ENCODE data around the gene PTGER4. TPM values are rescaled to one million over a fixed set of nuclear protein-coding genes. Genes with fewer than 3 reads are reported as not detected.
"Not testable (repeated sequence)": the region's sequence is repeated elsewhere in the genome, so short reads cannot be mapped to it uniquely, and the experiment has no call there.

PTGER4 gene
- total RNA-seq (2014; rRNA removed; shearing (Covaris generic); ENCODE audit: low replicate concordance), result 3.4 and 7.5 TPM in 2 replicates

DNA sequence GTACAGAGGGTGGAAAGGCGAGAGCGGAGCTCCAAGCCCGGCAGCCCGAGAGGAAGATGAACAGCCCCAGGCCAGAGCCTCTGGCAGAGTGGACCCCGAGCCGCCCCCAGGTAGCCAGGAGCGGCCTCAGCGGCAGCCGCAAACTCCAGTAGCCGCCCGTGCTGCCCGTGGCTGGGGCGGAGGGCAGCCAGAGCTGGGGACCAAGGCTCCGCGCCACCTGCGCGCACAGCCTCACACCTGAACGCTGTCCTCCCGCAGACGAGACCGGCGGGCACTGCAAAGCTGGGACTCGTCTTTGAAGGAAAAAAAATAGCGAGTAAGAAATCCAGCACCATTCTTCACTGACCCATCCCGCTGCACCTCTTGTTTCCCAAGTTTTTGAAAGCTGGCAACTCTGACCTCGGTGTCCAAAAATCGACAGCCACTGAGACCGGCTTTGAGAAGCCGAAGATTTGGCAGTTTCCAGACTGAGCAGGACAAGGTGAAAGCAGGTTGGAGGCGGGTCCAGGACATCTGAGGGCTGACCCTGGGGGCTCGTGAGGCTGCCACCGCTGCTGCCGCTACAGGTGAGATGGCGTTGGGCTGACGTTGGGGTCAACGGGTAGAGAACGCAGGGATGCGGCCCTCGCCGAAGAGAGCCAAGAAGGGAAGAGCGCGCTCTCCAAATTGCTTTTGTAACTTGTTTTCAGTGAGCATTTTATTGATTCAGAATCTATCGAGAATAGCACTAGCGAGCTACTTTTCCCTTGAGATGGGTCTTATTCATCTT is at the start of gene PTGER4:
Gene PTGER4, plus strand, starts transcription at position 3 of the 769 bp plus-strand sequence. CDS start 1,079 bp downstream, outside the sequence.
- in situ Hi-C loops (cut with HindIII; ENCODE audit: low pct_unique_long_range_greater_than_20kb, low sequenced_read_pairs), result no loop called here
- DNase-seq (ENCODE audit: low read depth), result peak; percentile 16

DNA sequence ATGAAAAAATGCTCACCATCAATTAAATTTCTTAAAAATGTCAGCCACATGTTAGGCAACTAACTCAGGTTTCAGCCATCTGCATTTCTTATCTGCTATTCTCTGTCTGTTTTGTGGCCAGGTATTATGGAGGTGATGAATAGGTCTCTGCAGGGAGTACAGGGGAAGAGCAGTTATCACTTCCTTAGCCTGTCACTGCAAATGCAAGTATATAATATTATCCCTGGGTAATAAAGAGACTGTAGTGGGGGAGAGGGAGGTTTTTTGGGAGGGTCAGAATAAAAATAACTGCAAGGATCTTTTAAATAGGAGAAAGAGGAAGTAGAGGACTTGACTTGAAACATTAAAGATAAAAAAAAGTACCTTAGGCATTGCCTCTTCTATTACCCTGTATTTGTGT is 49.6 kb upstream of the PTGER4 start:
- in situ Hi-C loops (cut with HindIII; ENCODE audit: low pct_unique_long_range_greater_than_20kb, low sequenced_read_pairs), result no loop called here

DNA sequence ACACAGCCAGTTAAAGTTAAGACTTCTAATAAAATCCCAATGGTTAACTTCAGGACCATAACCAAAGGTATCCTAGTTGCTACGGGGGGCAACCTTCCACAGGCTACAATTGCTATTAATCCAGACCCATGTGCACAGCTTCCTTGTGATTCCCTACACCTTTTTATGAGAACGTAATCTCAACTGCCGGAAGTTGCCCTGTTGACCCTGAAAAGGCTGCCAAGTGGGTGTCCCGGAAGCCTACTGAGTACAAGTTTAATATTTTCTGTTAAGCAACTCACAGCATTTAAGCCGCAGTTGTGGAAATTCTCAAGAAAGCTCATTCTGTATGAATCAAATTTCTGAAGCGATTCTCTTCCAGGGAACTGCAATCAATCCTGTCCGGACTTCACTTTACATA is 48.5 kb upstream of the PTGER4 start:
- in situ Hi-C loops (cut with HindIII; ENCODE audit: low pct_unique_long_range_greater_than_20kb, low sequenced_read_pairs), result no loop called here
- no peak for DNase-seq (ENCODE audit: low read depth)

More for the DNA sequence above, 49.6 kb upstream of the PTGER4 start:
- DNase-seq (ENCODE audit: low read depth), result no peak

DNA sequence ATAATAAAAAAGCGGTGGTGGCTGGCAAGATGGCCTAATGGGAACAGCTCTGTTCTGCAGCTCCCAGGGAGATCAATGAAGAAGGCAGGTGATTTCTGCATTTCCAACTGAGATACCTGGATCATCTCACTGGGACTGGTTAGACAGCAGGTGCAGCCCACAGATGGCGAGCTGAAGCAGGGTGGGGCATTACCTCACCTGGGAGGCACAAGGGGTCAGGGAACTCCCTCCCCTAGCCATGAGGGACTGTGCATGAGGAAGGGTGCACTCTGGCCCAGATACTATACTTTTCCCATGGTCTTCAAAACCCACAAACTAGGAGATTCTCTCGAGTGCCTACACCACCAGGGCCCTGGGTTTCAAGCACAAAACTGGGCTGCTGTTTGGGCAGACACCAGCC is 45.6 kb upstream of the PTGER4 start:
- in situ Hi-C loops (cut with HindIII; ENCODE audit: low pct_unique_long_range_greater_than_20kb, low sequenced_read_pairs), result no loop called here

GRCh38 chr5:40634593-40634992 is 45.1 kb upstream of the PTGER4 start:
- in situ Hi-C loops (cut with HindIII; ENCODE audit: low pct_unique_long_range_greater_than_20kb, low sequenced_read_pairs), result no loop called here
- no peak for DNase-seq (ENCODE audit: low read depth)

More for the DNA sequence above, 45.6 kb upstream of the PTGER4 start:
- no peak for DNase-seq (ENCODE audit: low read depth)

- in situ Hi-C loops (cut with HindIII; ENCODE audit: low pct_unique_long_range_greater_than_20kb, low sequenced_read_pairs); DNase-seq (ENCODE audit: low read depth): not testable (repeated sequence)
These were observed 40.2 kb upstream of the PTGER4 start for GRCh38 chr5:40639531-40639930.

- peak; percentile 32 for DNase-seq (ENCODE audit: low read depth)
- in situ Hi-C loops (cut with HindIII; ENCODE audit: low pct_unique_long_range_greater_than_20kb, low sequenced_read_pairs), result no loop called here
These were observed 33.4 kb upstream of the PTGER4 start for GRCh38 chr5:40646266-40646665.

DNA sequence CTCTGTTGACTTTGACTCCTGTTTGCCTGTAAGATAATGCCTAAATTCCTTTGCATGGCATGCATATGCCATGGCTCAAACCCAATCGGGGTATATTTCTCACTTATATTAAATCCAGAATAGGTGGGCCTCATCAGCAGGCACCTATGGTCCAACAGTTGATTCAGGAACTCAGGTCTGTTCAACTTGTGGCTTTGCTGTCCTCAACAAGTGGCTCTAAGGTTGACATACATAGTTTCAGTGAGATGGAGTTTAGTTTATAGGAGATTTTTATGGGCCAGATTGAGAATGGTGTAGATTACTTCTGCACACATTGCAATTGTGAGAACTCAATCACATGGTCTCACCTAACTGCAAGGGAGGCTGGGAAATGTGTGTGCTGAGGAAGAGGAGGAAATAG is 31.6 kb upstream of the PTGER4 start:
- no peak for DNase-seq (ENCODE audit: low read depth)
- in situ Hi-C loops (cut with HindIII; ENCODE audit: low pct_unique_long_range_greater_than_20kb, low sequenced_read_pairs), result no loop called here

DNA sequence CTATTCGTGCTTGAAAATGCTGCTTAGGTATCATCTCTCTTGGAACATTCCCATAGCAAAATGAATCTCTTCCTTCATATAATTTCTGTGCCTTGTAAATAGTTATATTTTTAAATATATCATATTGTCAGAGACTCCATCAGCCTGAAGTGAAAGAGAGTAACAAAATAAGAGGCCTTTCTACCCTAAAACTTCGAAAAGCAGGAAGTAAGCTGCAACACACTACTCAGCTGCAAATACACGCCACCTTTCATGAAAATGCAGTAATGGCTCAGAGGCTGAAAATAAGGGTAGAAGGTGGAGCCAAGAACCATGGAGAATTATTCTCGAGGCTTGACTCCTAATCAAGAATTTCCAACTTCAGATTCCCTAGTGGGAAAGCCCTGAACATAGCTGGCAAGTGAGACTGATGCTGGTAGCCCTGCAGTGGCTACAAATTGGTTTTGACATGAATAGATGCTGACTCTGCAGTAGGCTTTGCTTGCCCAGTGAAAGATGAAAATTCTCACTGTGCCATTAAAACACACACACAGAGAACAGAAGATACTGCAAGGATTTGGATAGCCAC is 30.2 kb upstream of the PTGER4 start:
- no peak for DNase-seq (ENCODE audit: low read depth)
- in situ Hi-C loops (cut with HindIII; ENCODE audit: low pct_unique_long_range_greater_than_20kb, low sequenced_read_pairs), result no loop called here

GRCh38 chr5:40651201-40651600 is 28.5 kb upstream of the PTGER4 start:
- in situ Hi-C loops (cut with HindIII; ENCODE audit: low pct_unique_long_range_greater_than_20kb, low sequenced_read_pairs), result no loop called here
- no peak for DNase-seq (ENCODE audit: low read depth)

- in situ Hi-C loops (cut with HindIII; ENCODE audit: low pct_unique_long_range_greater_than_20kb, low sequenced_read_pairs), result no loop called here
- no peak for DNase-seq (ENCODE audit: low read depth)
These were observed 27.1 kb upstream of the PTGER4 start for GRCh38 chr5:40652441-40653220.

DNA sequence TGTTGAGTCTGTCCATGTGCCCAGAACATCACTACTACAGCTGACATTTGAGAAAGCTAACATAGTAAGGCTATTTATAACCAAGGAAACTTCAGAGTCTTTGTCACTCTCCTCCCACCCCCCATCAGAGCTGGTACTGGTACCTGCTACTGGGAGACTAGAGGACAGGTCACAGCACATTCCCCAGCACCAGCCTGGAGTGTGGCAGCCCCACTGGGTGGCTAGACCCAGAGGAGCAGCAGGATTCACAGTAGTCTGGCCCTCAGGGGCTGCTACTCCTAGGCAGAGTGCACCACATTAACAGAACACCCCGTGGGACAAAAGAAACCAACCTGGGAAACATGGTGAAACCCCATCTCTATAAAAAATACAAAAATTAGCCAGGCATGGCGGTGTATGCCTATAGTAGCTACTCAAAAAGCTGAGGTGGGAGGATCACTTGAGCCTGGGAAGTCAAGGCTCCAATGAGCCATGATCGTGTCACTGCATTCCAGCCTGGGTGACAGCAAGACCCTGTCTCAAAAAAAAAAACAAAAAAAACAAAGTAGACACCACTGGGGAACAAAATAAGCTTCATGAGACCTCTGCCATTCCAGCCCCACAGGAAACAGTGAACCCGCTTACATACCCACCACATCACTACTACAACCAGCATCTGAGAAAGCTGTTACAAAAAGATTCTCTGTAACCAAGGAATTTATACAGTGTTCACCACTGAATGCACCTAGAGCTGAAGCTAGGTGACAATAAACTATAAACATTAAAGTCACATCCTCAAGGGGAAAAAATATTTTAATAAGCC is 26.3 kb upstream of the PTGER4 start:
- DNase-seq (ENCODE audit: low read depth), result no peak
- in situ Hi-C loops (cut with HindIII; ENCODE audit: low pct_unique_long_range_greater_than_20kb, low sequenced_read_pairs), result no loop called here

DNA sequence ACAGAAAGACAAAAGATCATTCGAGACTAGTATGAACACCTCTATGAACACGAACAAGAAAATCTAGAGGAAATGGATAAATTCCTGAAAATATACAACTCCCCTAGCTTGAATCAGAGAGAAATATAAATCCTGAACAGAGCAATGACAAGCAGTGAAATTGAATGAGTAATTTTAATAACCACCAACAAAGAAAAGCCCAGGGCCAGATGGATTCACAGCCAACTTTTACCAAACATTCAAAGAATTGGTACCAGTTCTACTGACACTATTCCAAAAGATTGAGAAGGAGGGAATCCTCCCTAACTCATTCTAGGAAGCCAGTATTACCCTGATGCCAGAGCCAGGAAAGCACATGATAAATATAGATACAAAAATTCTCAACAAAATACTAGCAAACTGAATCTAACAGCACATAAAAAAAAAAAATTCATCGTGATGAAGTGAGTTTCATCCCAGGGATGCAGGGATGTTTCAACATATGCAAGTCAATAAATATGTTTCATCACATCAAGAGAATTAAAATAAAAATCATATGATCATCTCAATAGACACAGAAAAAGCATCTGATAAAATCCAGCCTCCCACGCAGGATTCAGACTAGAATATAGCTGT is 25.2 kb upstream of the PTGER4 start:
- DNase-seq (ENCODE audit: low read depth), result no peak
- in situ Hi-C loops (cut with HindIII; ENCODE audit: low pct_unique_long_range_greater_than_20kb, low sequenced_read_pairs), result no loop called here

DNA sequence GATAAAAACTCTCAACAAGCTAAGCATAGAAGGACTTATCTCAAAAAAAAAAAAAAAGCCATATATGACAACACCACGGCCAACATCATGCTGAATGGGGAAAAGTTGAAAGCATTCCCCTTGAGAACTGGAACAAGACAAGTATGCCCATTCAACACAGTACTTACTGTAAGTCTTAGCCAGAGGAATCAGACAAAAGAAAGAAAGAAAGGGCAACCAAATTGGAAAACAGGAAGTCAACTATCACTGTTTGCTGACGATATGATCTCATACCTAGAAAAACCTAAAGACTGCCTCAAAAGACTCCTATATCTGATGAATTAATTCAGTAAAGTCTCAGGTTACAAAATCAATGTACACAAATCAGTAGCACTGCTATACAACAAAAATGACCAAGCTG is 24.6 kb upstream of the PTGER4 start:
- DNase-seq (ENCODE audit: low read depth), result no peak
- in situ Hi-C loops (cut with HindIII; ENCODE audit: low pct_unique_long_range_greater_than_20kb, low sequenced_read_pairs), result no loop called here

- DNase-seq (ENCODE audit: low read depth); in situ Hi-C loops (cut with HindIII; ENCODE audit: low pct_unique_long_range_greater_than_20kb, low sequenced_read_pairs): not testable (repeated sequence)
These were observed 23.6 kb upstream of the PTGER4 start for GRCh38 chr5:40656091-40656490.

DNA sequence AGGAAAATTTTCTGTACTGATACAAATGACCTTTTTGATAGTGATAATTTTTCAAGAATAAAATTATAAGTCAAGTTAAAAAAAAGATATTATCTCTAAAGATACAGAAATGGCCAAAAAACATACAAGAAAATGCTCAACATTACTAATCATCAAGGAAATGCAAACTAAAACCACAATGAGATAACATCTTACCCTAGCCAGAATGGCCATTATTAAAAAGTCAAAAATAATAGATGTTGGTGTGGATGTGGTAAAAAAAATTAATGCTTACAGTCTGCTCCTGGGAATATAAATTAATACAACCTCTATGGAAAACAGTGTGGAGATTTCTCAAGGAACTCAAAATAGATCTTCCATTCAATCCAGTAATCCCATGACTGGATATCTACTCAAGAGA is 22.9 kb upstream of the PTGER4 start:
- in situ Hi-C loops (cut with HindIII; ENCODE audit: low pct_unique_long_range_greater_than_20kb, low sequenced_read_pairs), result no loop called here
- DNase-seq (ENCODE audit: low read depth), result no peak

DNA sequence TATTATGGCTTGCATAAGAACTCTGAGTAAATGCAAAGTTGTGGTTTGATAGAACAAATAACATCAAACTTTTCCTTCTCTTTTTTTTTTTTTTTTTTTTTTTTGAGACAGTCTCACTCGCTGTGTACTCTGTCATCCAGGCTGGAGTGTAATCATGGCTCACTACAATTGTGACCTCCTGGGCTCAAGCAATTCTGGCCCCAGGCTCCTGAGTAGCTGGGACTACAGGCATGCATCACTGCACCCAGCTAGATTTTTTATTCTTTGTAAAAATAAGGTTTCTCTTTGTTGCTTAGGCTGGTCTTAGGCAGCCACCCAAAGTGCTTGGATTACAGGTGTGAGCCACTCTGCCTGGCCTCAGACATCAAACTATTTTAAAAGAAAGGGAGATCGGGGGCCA is 19.0 kb upstream of the PTGER4 start:
- DNase-seq (ENCODE audit: low read depth), result peak; percentile 38
- in situ Hi-C loops (cut with HindIII; ENCODE audit: low pct_unique_long_range_greater_than_20kb, low sequenced_read_pairs), result no loop called here
